ENCODE measurements around the gene CERK.

Gene CERK

DNA sequence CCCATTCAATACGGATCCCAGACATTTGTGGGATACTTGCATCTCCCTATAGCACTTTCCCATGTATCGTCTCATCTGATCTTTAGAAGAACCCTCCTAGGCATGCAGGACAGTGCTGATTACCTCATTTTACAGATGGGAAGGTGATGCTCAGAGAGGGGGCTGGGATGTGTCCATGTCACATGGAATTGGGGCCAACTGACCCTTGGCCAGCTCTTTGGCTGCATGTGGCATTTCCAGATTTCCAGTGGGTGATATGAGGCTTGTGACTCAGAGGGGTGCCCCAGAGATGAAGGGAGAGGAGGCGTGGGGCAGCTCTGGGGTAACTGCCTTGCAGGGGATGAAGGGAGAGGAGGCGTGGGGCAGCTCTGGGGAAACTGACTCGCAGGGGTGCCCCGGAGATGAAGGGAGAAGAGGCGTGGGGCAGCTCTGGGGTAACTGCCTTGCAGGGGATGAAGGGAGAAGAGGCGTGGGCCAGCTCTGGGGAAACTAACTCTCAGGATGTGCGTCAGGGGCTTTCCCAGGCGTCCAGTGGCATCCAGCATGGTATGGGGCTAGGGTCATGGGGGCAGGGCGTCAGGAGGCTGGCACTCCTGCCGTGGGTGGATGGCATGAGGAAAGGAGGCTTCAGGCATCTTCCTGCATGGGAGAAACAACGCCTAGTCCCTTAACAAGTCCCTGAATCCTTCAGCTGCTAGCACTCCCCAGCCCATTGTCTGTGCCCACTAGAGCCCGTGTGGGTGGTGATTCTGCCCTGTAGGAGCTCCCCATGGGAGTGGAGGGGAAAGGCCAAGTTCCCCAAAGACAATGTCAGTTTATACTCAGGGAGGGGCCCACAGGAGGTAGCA lies 11.9 kb upstream of the CERK start:
- no peak for DNase-seq (ENCODE audit: low read depth)
- TF ChIP-seq CTCF (IDR thresholded peaks at IDR 0.05; ENCODE audit: insufficient read depth, low read depth, low read length, missing control alignments) = no peak
- H3K4me3 ChIP-seq (ENCODE audit: low read depth, low read length) = no peak overlapping the region

GRCh38 chr22:46748908-46749675 lies 11.0 kb upstream of the CERK start:
- TF ChIP-seq CTCF (IDR thresholded peaks at IDR 0.05; ENCODE audit: insufficient read depth, low read depth, low read length, missing control alignments) = no peak
- no peak for DNase-seq (ENCODE audit: low read depth)
- H3K4me3 ChIP-seq (ENCODE audit: low read depth, low read length) = no peak overlapping the region

DNA sequence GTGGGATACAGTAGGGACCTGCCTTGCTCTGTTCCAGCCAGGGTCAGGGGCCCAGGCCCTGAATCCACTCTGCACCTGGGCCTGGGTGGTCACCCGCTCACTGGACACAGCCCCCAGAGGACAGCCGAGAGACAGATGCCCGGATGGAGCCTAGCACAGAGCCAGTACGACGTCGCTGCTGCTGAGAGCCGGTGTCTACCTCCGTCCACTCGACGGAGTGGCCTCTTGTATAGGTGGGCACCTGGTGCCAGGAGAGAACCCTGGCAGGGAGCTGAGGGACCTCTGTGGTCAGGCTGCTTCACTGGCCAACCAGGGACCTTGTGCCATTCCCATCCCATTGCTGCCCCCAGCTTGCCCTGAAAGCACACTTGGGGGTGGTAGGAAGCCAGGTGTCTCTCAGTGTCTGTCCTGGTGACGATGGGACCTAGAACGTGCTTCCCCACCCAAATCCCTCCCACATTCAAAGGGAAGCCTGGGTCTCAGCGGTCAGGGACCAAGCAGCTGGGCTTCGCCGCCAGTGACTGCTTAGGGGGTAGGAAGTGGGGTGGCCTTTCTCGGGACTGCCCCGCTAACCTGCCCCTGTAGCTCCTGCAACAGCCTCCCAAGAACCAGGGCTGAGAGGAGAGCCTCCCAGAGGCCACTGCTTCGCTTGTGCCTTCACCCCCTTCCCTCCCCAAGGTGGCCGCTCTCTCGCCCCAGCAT lies 10.3 kb upstream of the CERK start:
- no peak for DNase-seq (ENCODE audit: low read depth)
- TF ChIP-seq CTCF (IDR thresholded peaks at IDR 0.05; ENCODE audit: insufficient read depth, low read depth, low read length, missing control alignments) = no peak
- H3K4me3 ChIP-seq (ENCODE audit: low read depth, low read length) = no peak overlapping the region

GRCh38 chr22:46747646-46748045 lies 9.6 kb upstream of the CERK start:
- no peak overlapping the region for H3K4me3 ChIP-seq (ENCODE audit: low read depth, low read length)
- DNase-seq (ENCODE audit: low read depth) = no peak
- TF ChIP-seq CTCF (IDR thresholded peaks at IDR 0.05; ENCODE audit: insufficient read depth, low read depth, low read length, missing control alignments) = no peak

DNA sequence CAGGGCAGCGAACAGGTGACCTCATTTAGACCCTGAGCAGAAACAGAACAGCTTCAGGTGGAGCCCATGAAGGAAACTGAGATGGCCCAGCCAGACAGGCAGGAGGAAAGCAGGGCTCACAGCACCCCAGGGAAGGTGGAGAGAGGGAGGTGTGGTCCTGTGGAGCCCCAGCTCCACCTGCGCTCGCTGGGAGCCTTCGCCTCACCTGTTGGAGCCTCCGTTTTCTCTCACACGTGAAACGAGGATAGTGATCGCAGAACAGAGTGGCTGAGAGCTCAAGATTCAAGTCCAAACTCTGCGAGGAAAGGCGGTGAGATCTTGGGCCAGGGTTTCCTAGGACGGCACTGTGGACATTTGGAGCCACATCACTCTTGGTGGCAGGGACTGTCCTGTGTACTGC lies 8.6 kb upstream of the CERK start:
- no peak overlapping the region for H3K4me3 ChIP-seq (ENCODE audit: low read depth, low read length)
- TF ChIP-seq CTCF (IDR thresholded peaks at IDR 0.05; ENCODE audit: insufficient read depth, low read depth, low read length, missing control alignments) = no peak
- DNase-seq (ENCODE audit: low read depth) = no peak

DNA sequence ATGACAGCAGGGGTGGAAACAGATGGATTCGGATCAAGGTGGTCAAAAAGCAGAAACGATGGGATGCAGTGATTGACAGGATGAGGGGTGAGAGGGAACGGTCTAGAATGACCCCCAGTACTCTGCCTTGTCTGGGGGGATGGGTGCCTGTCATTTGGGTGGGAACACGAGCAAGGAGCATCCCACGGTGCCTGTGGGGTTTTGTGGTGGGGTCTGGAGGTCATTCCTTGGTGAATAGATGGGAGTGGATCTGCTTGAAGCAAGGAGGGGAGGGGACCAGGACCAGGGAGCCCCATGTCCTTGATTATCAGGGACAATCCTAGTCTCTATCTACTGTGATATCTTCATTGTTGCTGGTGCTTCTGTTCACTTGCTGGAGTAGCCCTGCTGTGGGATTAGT lies 8.1 kb upstream of the CERK start:
- H3K4me3 ChIP-seq (ENCODE audit: low read depth, low read length) = no peak overlapping the region
- TF ChIP-seq CTCF (IDR thresholded peaks at IDR 0.05; ENCODE audit: insufficient read depth, low read depth, low read length, missing control alignments) = no peak
- DNase-seq (ENCODE audit: low read depth) = no peak
